Measurements from ENCODE around the gene EIF4E2.

The EIF4E2 gene

GRCh38 chr2:232597362-232598079 lies 47.0 kb downstream of the EIF4E2 start:
- no peak for DNase-seq (ENCODE audit: low read depth in 2 of 2)

DNA sequence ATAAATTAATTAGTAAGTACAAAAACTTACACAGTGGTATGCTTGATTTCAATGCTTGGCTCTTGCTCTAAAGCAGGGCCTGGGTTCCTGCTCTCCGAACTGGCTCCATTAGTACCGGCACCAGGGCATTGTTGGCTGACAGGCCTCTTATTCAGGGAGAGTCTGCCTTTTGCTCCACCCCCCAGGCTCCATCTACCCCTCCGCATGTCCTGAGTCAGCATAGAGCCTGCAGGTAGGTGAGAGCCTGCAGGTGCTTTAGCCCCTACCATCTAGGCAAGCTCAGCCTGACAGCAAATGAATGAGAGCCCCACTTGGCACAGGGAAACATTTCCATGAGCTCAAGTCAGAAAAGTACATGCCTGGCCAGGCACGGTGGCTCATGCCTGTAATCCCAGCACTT lies 47.8 kb downstream of the EIF4E2 start:
- DNase-seq (ENCODE audit: low read depth in 2 of 2): no peak

DNA sequence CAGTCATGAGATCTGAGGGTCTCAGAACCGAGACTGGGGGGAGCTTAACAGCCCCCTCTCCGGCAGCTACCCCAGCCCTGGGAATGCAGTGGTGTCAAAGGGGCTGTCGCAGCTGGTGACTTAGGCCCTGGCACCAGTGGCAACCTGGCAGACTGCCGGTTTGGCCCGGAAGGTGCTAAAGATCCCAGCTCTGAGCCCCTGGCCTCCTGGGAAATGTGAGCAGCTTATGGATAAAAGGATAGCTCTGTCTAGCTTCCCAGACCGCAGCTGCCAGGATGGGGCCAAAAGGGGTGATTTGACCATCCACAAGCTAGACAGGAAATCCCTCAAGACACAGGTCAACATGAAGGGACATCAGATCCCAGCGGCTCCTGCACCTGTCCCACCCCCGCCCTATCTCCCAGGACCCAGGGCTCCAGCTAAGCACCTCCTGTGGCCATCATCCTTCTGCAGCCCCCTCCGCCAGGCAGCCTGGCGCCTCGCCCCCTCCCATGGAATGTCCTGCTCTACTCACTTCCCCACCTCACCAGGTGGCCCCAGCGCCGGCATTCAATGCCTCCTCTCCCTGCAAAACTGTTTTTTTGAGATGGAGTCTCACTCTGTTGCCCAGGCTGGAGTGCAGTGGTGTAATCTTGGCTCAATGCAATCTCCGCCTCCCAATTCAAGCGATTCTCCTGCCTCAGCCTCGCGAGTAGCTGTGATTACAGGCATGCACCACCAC lies 49.7 kb downstream of the EIF4E2 start:
- DNase-seq (ENCODE audit: low read depth in 2 of 2): no peak

DNA sequence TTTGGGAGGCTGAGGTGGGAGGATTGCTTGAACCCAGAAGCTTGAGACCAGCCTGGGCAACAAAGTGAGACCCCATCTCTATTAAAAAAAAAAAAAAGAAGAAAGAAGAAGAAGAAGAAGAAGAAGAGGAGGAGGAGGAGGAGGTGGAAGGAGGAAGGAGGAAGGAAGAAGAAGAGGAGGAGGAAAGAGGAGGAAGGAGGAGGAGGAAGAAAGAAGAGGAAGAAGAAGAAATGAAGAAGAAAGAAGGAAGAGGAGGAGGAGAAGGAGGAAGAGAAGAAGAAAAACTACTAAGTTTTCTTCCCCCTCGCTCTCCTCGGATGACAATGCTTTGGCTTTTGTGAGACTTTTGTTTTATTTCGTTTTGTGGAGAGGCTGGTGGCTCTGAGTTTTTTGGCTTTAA lies 52.8 kb downstream of the EIF4E2 start:
- no peak for DNase-seq (ENCODE audit: low read depth in 2 of 2)

- no peak for DNase-seq (ENCODE audit: low read depth in 2 of 2)
Observed at GRCh38 chr2:232604535-232604934, 54.0 kb downstream of the EIF4E2 start.

GRCh38 chr2:232607011-232607410 lies 56.5 kb downstream of the EIF4E2 start:
- DNase-seq (ENCODE audit: low read depth in 2 of 2): no peak

- DNase-seq (ENCODE audit: low read depth in 2 of 2): no peak
Observed at GRCh38 chr2:232609607-232610006, 59.1 kb downstream of the EIF4E2 start.

DNA sequence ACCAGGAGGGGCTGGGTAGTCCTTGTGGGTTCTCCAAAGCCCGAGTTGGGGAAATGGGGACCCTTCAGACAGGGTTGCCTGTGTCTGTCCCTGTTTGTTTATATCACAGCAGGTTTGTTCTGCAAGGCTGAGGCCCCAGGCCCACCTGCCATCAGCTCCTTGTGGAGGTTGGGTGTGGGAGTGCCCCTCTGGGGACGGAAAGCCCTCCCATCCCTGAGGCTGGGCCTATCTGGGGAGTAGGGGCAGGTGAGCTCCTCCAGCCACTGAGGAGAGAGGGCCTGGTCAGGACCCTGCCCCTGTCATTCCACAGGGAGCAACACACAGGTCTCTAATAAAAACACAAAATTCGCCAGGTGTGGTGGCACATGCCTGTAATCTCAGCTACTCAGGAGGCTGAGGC lies 59.6 kb downstream of the EIF4E2 start:
- DNase-seq (ENCODE audit: low read depth in 2 of 2): no peak

- DNase-seq (ENCODE audit: low read depth in 2 of 2): no peak
Observed at GRCh38 chr2:232611061-232611460, 60.6 kb downstream of the EIF4E2 start.

DNA sequence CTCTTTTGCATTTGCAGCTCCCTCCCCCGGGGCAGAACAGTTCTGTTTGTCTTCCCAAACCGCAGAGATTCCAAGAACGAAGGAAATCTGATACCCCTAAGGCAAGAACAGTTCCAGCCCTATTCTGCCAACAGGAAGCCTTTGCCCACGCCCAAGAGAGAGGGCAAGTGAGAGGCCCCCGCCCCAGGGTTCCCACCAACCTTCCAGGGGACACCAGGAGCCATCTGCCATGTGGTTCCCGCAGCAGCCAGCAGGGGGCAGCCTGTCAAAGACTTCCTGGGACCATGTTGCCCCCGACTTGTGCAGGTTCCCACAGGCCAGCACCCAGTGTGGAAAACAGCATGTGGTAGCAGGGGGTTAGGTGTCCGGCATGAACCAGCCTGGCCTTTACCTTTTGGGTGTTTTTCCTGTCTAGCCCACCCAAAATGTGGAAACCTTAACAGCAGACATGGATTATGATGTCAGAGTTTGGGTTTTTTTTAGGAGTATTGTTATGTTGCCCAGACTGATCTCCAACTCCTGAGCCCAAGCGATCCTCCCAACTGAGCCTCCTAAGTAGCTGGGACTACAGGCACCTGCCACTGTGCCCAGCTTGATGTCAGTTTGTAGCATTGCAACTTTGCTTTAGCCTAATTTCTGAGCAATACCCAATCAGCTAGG lies 61.2 kb downstream of the EIF4E2 start:
- DNase-seq (ENCODE audit: low read depth in 2 of 2): peak; percentile 63 to 66

DNA sequence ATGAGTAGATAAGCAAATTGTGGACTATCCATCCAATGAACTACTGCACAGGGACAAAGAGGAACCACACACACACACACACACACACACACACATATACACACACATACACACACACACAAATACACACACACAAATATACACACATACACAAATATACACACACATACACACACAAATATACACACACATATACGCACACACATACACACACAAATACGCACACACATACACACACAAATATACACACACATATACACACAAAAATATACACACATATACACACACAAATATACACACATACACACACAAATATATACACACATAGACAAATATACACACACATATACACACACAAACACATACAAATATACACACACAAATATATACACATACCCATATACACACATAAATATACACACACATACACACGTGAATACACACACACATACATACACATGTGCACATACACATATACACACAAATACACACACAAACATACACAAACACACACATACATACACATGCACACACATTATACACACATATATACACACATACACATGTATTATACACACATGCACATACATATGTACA lies 63.1 kb downstream of the EIF4E2 start:
- no peak for DNase-seq (ENCODE audit: low read depth in 2 of 2)

DNA sequence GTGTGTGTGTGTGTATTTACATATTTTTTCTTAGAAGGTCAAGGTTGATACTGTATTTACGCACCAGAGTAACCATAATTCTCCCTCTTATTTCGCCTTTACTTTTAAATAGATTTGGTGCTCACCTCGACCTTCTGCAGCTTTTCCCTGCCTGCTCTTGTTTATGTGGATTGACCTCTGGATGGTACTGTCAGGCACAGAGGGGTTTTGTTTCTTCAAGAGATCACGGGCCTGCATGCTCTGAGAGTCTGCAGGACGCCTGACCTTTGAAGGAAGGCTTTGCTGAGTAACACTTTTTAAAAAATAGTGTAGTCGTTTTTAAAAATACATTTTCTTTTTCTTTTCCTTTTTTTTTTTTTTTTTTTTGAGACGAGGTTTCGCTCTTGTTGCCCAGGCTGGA lies 64.8 kb downstream of the EIF4E2 start:
- DNase-seq (ENCODE audit: low read depth in 2 of 2): no peak

Measured in stimulated activated CD4-positive, alpha-beta T cell treated with anti-CD3 and anti-CD28 coated beads, Interleukin-1b, Interleukin-23, amount 100 ng/mL, for 4 hours (primary cell).